ENCODE measurements around the gene FDPS. TPM values are rescaled to one million over a fixed set of nuclear protein-coding genes. Genes with fewer than 3 reads are reported as not detected.

Gene FDPS
- total RNA-seq, 5 donors from 2014 or later (not counting 1 experiment from before 2014, with no cell fraction given): 66.7 to 100 (median 93.0) TPM

- peak within 1 kb of the TSS; percentile 59 to 78 for H3K4me3 ChIP-seq (ENCODE audit: control insufficient read depth in 1 of 2, extremely low read depth in 1 of 2, low read length in 1 of 2)
- peaks cover 19% of the 10 kb centered on the region for H3K36me3 Mint-ChIP-seq
- peaks cover 23 to 44% of the 10 kb centered on the region in 2 experiments for H3K4me1 ChIP-seq (ENCODE audit: control insufficient read depth in 1 of 2, extremely low read depth in 1 of 2, insufficient read depth in 2 of 2, low read length in 2 of 2)
- under 1% methylated on average over 38 of the region's 61 CpGs for WGBS (ENCODE audit: insufficient coverage)
- peak within 1 kb of the TSS; percentile 91 to 92 for H3K27ac Mint-ChIP-seq
- peaks cover 46 to 55% (median 53%) of the 10 kb centered on the region in 3 donors for H3K4me1 Mint-ChIP-seq
- no peaks in the 10 kb centered on the region for H3K9me3 ChIP-seq
- H3K9me3 Mint-ChIP-seq: no peaks in the 10 kb centered on the region
- peak; percentile 86 to 88 (median 87) for ATAC-seq (replicated peaks in 1 of 4)
- H3K27me3 Mint-ChIP-seq: no peaks in the 10 kb centered on the region
- H3K27me3 ChIP-seq (replicated peaks in 1 of 2; ENCODE audit: control insufficient read depth in 2 of 2, extremely low read depth in 1 of 2, insufficient read depth in 2 of 2, low read length in 1 of 2): no peaks in the 10 kb centered on the region
- CTCF ChIA-PET: interaction anchor here (0.5 to 1.3 kb wide), 12 partner anchors 8 to 834 kb away, joined by 3 to 12 read pairs (median 4); partner anchors contain the start of genes CKS1B (in 1 of the 2), FDPS (in 1 of the 2) and KRTCAP2 (in 1 of the 2)
- peak within 1 kb of the TSS; percentile 90 to 93 (median 92) for H3K4me3 Mint-ChIP-seq
- peak; percentile 86 to 97 (median 93) for DNase-seq
- POLR2A ChIA-PET: interaction anchor here in 1 of 2 donors (0.5 to 1.2 kb wide), 2 partner anchors 14 to 35 kb away, joined by 5 to 9 read pairs; partner anchors contain the start of gene FDPS
- H3K27ac ChIP-seq (ENCODE audit: low read length): peak within 1 kb of the TSS; percentile 67
- H3K36me3 ChIP-seq (ENCODE audit: control insufficient read depth in 2 of 2, extremely low read depth in 1 of 2, insufficient read depth in 1 of 2, low read length in 1 of 2): peaks cover 7 to 27% of the 10 kb centered on the region in 2 donors
These were observed 35.1 kb upstream of the FDPS start, which contains the start of gene CLK2 for GRCh38 chr1:155273343-155274245. TSS of gene CLK2 (minus strand) at chr1:155273504. CDS start at chr1:155270977, 2,527 bp downstream.

- DNase-seq (peak; percentile 50 to 95 (median 70)), ATAC-seq (replicated peaks in 1 of 4) (peak; percentile 54 to 65 (median 62))
- Histone ChIP-seq H3K4me3 (ENCODE audit: control insufficient read depth in 1 of 2, extremely low read depth in 1 of 2, low read length in 1 of 2) (peak within 1 kb of the TSS; percentile 49 to 68), H3K36me3 (ENCODE audit: control insufficient read depth in 2 of 2, extremely low read depth in 1 of 2, insufficient read depth in 1 of 2, low read length in 1 of 2) (no peaks in the 10 kb centered on the region), H3K4me1 (ENCODE audit: control insufficient read depth in 1 of 2, extremely low read depth in 1 of 2, insufficient read depth in 2 of 2, low read length in 2 of 2) (peaks cover 23 to 41% of the 10 kb centered on the region in 2 experiments), H3K27me3 (replicated peaks in 1 of 2; ENCODE audit: control insufficient read depth in 2 of 2, extremely low read depth in 1 of 2, insufficient read depth in 2 of 2, low read length in 1 of 2) (no peaks in the 10 kb centered on the region), H3K9me3 (no peaks in the 10 kb centered on the region), H3K27ac (ENCODE audit: low read length) (peak within 1 kb of the TSS; percentile 44)
- peak within 1 kb of the TSS in 1 of 2 donors; percentile 31 for H3K27ac Mint-ChIP-seq
- H3K4me1 Mint-ChIP-seq: peaks cover 32 to 41% (median 35%) of the 10 kb centered on the region in 3 donors
- H3K36me3 Mint-ChIP-seq: no peaks in the 10 kb centered on the region
- H3K4me3 Mint-ChIP-seq: peak within 1 kb of the TSS; percentile 69 to 70 (median 69)
- under 1% methylated on average over 62 of the region's 68 CpGs for WGBS (ENCODE audit: insufficient coverage)
- no peaks in the 10 kb centered on the region for H3K27me3 Mint-ChIP-seq
- CTCF ChIA-PET: interaction anchor here in 1 of 2 donors (2.0 kb wide), 1 partner anchor 46 kb away, joined by 10 read pairs; no protein-coding TSS in a partner anchor
- no peaks in the 10 kb centered on the region for H3K9me3 Mint-ChIP-seq
- POLR2A ChIA-PET: no interaction called here
These were observed 31.4 kb upstream of the FDPS start, which contains the start of gene HCN3 for GRCh38 chr1:155277070-155277901. TSS of gene HCN3 (plus strand) at chr1:155277463. CDS start at chr1:155277591, 128 bp downstream.

- peak; percentile 41 to 85 (median 78) for DNase-seq
These were observed 30.6 kb upstream of the FDPS start for GRCh38 chr1:155277902-155278688.

GRCh38 chr1:155278689-155279160 lies 29.9 kb upstream of the FDPS start:
- Histone ChIP-seq H3K36me3 (ENCODE audit: control insufficient read depth in 2 of 2, extremely low read depth in 1 of 2, insufficient read depth in 1 of 2, low read length in 1 of 2) (no peaks in the 10 kb centered on the region), H3K27ac (ENCODE audit: low read length) (peak overlapping the region; percentile 36), H3K9me3 (no peaks in the 10 kb centered on the region), H3K4me3 (ENCODE audit: control insufficient read depth in 1 of 2, extremely low read depth in 1 of 2, low read length in 1 of 2) (no peak overlapping the region), H3K4me1 (ENCODE audit: control insufficient read depth in 1 of 2, extremely low read depth in 1 of 2, insufficient read depth in 2 of 2, low read length in 2 of 2) (peaks cover 19 to 32% of the 10 kb centered on the region in 2 experiments), H3K27me3 (replicated peaks in 1 of 2; ENCODE audit: control insufficient read depth in 2 of 2, extremely low read depth in 1 of 2, insufficient read depth in 2 of 2, low read length in 1 of 2) (no peaks in the 10 kb centered on the region)
- no peaks in the 10 kb centered on the region for H3K9me3 Mint-ChIP-seq
- H3K36me3 Mint-ChIP-seq: no peaks in the 10 kb centered on the region
- ATAC-seq (replicated peaks in 1 of 4) (no peak), DNase-seq (no peak)
- no peaks in the 10 kb centered on the region for H3K27me3 Mint-ChIP-seq
- H3K4me1 Mint-ChIP-seq: peaks cover 22 to 28% (median 24%) of the 10 kb centered on the region in 3 donors
- POLR2A ChIA-PET: no interaction called here
- H3K4me3 Mint-ChIP-seq: peak overlapping the region; percentile 67 to 70 (median 69)
- H3K27ac Mint-ChIP-seq: peak overlapping the region in 1 of 2 donors; percentile 31
- WGBS (ENCODE audit: insufficient coverage): 81% methylated on average over 5 of the region's 10 CpGs
- CTCF ChIA-PET: interaction anchor here (0.6 to 2.0 kb wide), 3 partner anchors 28 to 85 kb away, joined by 4 to 10 read pairs (median 8); no protein-coding TSS in a partner anchor

More at GRCh38 chr1:155277902-155278688, 30.6 kb upstream of the FDPS start:
- H3K27ac Mint-ChIP-seq: peak overlapping the region in 1 of 2 donors; percentile 31
- Histone ChIP-seq H3K36me3 (ENCODE audit: control insufficient read depth in 2 of 2, extremely low read depth in 1 of 2, insufficient read depth in 1 of 2, low read length in 1 of 2) (no peaks in the 10 kb centered on the region), H3K27me3 (replicated peaks in 1 of 2; ENCODE audit: control insufficient read depth in 2 of 2, extremely low read depth in 1 of 2, insufficient read depth in 2 of 2, low read length in 1 of 2) (no peaks in the 10 kb centered on the region), H3K27ac (ENCODE audit: low read length) (peak overlapping the region; percentile 44), H3K4me1 (ENCODE audit: control insufficient read depth in 1 of 2, extremely low read depth in 1 of 2, insufficient read depth in 2 of 2, low read length in 2 of 2) (peaks cover 20 to 35% of the 10 kb centered on the region in 2 experiments), H3K4me3 (ENCODE audit: control insufficient read depth in 1 of 2, extremely low read depth in 1 of 2, low read length in 1 of 2) (peak overlapping the region; percentile 48 to 49), H3K9me3 (no peaks in the 10 kb centered on the region)
- H3K4me1 Mint-ChIP-seq: peaks cover 26 to 33% (median 29%) of the 10 kb centered on the region in 3 donors
- ChIA-PET CTCF (interaction anchor here in 1 of 2 donors (0.9 to 2.0 kb wide), 2 partner anchors 28 to 45 kb away, joined by 4 to 10 read pairs; no protein-coding TSS in a partner anchor), POLR2A (no interaction called here)
- ATAC-seq (replicated peaks in 1 of 4): peak; percentile 11 to 64 (median 24)
- H3K36me3 Mint-ChIP-seq: no peaks in the 10 kb centered on the region
- WGBS (ENCODE audit: insufficient coverage): 0% methylated on average over 21 of the region's 29 CpGs
- no peaks in the 10 kb centered on the region for H3K9me3 Mint-ChIP-seq
- no peaks in the 10 kb centered on the region for H3K27me3 Mint-ChIP-seq
- peak overlapping the region; percentile 67 to 70 (median 69) for H3K4me3 Mint-ChIP-seq

DNA sequence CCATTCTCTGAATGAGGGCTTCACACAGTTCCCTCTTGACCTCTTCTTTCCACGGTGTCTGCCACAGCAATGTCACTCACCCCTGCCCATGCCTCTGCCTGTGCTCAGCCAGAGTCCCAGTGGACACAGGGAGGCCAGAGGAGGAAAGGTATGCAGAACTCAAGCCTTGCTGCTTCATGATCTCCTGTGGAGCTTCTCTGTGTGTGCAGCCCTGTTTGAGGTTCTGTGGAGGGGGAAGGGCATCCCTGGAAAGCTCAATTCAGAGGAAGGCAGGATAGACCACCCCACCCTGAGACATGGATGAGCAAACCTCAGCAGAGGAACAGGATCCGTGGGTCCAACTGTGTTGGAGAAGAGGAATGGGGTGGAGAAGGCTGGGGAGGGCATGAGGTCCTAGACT lies 29.4 kb upstream of the FDPS start:
- H3K9me3 ChIP-seq: no peaks in the 10 kb centered on the region
- Mint-ChIP-seq H3K36me3 (no peaks in the 10 kb centered on the region), H3K27ac (no peak overlapping the region), H3K4me3 (no peak overlapping the region), H3K9me3 (no peaks in the 10 kb centered on the region), H3K4me1 (peaks cover 19 to 25% (median 23%) of the 10 kb centered on the region in 3 donors), H3K27me3 (no peaks in the 10 kb centered on the region)
- no peak for ATAC-seq (replicated peaks in 1 of 4)
- ChIA-PET CTCF (interaction anchor here (0.6 to 2.0 kb wide), 3 partner anchors 13 to 85 kb away, joined by 3 to 10 read pairs (median 8); no protein-coding TSS in a partner anchor), POLR2A (no interaction called here)
- DNase-seq: no peak
- H3K27ac ChIP-seq (ENCODE audit: low read length): no peak overlapping the region
- WGBS (ENCODE audit: insufficient coverage): no CpG with 5 or more reads among the region's 2 CpGs
- H3K4me1 ChIP-seq (ENCODE audit: control insufficient read depth in 1 of 2, extremely low read depth in 1 of 2, insufficient read depth in 2 of 2, low read length in 2 of 2): peaks cover 17 to 28% of the 10 kb centered on the region in 2 experiments
- no peaks in the 10 kb centered on the region for H3K27me3 ChIP-seq (replicated peaks in 1 of 2; ENCODE audit: control insufficient read depth in 2 of 2, extremely low read depth in 1 of 2, insufficient read depth in 2 of 2, low read length in 1 of 2)
- H3K36me3 ChIP-seq (ENCODE audit: control insufficient read depth in 2 of 2, extremely low read depth in 1 of 2, insufficient read depth in 1 of 2, low read length in 1 of 2): no peaks in the 10 kb centered on the region
- no peak overlapping the region for H3K4me3 ChIP-seq (ENCODE audit: control insufficient read depth in 1 of 2, extremely low read depth in 1 of 2, low read length in 1 of 2)

Data from T-cell (primary cell).